ENCODE data around the gene DGKA. TPM values are rescaled to one million over a fixed set of nuclear protein-coding genes. Genes with fewer than 3 reads are reported as not detected.
A peak's percentile ranks its signal among the peaks of the same experiment; 100 is the strongest.

Gene DGKA
- total RNA-seq, 4 donors from 2014 or later, result 1.9 to 5.0 (median 2.6) TPM

DNA sequence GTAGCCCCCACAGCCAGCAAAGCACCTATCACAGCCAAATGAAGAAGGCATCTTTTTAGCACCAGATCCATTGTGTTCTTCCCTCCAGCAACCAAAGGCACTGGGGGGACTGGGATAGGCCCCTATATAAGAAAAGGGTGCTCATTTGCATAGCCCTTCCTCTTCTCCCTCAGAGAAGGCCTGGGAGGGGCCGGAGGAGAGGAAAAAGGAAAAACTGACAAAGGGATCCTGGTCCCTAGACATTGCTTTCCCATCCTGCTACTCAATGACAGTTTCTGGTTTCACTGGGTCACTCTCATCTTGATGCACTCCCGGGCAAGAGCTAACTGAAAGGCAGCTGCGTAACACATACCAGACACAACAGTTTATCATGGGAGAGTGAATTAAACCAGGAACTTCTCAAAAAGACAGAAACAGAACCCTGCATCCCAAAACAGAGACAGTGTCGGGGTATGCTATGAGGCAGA, 35.0 kb downstream of the DGKA start, which contains the start of gene PMEL:
PMEL (minus strand) TSS at position 102 of the 467 bp plus-strand sequence; CDS start at position 71, 31 bp downstream.
- no peak for DNase-seq
- TF ChIP-seq, protein P1, sequence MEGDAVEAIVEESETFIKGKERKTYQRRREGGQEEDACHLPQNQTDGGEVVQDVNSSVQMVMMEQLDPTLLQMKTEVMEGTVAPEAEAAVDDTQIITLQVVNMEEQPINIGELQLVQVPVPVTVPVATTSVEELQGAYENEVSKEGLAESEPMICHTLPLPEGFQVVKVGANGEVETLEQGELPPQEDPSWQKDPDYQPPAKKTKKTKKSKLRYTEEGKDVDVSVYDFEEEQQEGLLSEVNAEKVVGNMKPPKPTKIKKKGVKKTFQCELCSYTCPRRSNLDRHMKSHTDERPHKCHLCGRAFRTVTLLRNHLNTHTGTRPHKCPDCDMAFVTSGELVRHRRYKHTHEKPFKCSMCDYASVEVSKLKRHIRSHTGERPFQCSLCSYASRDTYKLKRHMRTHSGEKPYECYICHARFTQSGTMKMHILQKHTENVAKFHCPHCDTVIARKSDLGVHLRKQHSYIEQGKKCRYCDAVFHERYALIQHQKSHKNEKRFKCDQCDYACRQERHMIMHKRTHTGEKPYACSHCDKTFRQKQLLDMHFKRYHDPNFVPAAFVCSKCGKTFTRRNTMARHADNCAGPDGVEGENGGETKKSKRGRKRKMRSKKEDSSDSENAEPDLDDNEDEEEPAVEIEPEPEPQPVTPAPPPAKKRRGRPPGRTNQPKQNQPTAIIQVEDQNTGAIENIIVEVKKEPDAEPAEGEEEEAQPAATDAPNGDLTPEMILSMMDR (IDR thresholded peaks at IDR 0.05 in 4 of 5, conservative IDR thresholded peaks at IDR 0.05 in 1 of 5), result no peak
- TF ChIP-seq POLR2A (IDR thresholded peaks at IDR 0.05), result no peak
- H3K27me3 ChIP-seq, result peaks cover 0 to 3% (median 0%) of the 10 kb centered on the region in 3 donors
- H3K27ac ChIP-seq, result peak within 1 kb of the TSS; percentile 78 to 85 (median 80)
- H3K4me3 ChIP-seq, result peak within 1 kb of the TSS; percentile 73 to 90 (median 81)
- intact Hi-C loops (cut with DNase I; ENCODE audit: low total_unique reads) (loop anchor here (1.0 kb wide), 1 partner anchor 40 kb away; no protein-coding TSS in a partner anchor), in situ Hi-C loops (cut with MboI; ENCODE audit: low sequenced_read_pairs in 4 of 4) (no loop called here)
- peaks cover 14 to 15% of the 10 kb centered on the region in 2 donors for H3K4me1 ChIP-seq
- peaks cover 0 to 6% of the 10 kb centered on the region in 2 donors for H3K36me3 ChIP-seq
- ATAC-seq, result peak; percentile 12 to 28
- no peaks in the 10 kb centered on the region for H3K9me3 ChIP-seq

DNA sequence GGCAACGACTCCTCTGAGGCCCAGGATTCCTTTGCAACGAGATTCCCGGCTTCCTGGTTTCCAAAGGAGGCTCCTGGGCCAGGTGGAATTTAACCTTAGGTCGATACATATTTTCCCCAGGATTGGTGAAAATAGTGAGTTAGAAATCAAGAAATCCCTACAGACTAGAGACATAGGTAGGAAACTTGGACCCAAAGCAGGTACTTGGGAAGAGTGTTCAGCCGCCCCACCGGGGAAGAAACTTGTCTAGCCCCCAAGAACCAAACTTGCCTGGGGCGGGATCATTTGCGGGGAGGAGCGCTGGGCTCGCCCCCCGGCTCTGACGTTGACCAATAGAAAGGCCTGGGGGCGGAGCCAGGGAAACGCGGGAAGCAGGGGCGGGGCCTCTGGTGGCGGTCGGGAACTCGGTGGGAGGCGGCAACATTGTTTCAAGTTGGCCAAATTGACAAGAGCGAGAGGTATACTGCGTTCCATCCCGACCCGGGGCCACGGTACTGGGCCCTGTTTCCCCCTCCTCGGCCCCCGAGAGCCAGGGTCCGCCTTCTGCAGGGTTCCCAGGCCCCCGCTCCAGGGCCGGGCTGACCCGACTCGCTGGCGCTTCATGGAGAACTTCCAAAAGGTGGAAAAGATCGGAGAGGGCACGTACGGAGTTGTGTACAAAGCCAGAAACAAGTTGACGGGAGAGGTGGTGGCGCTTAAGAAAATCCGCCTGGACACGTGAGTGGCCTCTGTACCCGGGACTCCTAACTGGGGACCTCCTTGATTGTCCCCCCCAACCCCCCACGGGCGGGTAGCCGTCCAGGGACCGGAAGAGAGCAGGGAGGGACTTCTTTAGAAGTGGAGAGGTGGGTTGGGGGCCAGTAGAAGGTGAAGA, 35.7 kb downstream of the DGKA start, which contains the start of gene CDK2:
CDK2 (plus strand) TSS at position 423 of the 874 bp plus-strand sequence; CDS start at position 602, 179 bp downstream.
- intact Hi-C loops (cut with DNase I; ENCODE audit: low total_unique reads) (loop anchor here (1.0 kb wide), 1 partner anchor 40 kb away; no protein-coding TSS in a partner anchor), in situ Hi-C loops (cut with MboI; ENCODE audit: low sequenced_read_pairs in 4 of 4) (no loop called here)
- H3K27me3 ChIP-seq, result peaks cover 0 to 3% (median 0%) of the 10 kb centered on the region in 3 donors
- peak within 1 kb of the TSS; percentile 78 to 85 (median 80) for H3K27ac ChIP-seq
- TF ChIP-seq, protein P1 (IDR thresholded peaks at IDR 0.05 in 4 of 5, conservative IDR thresholded peaks at IDR 0.05 in 1 of 5), result no peak
- peak; percentile 69 to 80 for TF ChIP-seq POLR2A (IDR thresholded peaks at IDR 0.05)
- DNase-seq (peak; percentile 81 to 88), ATAC-seq (peak; percentile 94 to 95)
- no peaks in the 10 kb centered on the region for H3K9me3 ChIP-seq
- H3K36me3 ChIP-seq, result peaks cover 0 to 7% of the 10 kb centered on the region in 2 donors
- H3K4me3 ChIP-seq, result peak within 1 kb of the TSS; percentile 73 to 90 (median 81)
- peaks cover 14 to 15% of the 10 kb centered on the region in 2 donors for H3K4me1 ChIP-seq

DNA sequence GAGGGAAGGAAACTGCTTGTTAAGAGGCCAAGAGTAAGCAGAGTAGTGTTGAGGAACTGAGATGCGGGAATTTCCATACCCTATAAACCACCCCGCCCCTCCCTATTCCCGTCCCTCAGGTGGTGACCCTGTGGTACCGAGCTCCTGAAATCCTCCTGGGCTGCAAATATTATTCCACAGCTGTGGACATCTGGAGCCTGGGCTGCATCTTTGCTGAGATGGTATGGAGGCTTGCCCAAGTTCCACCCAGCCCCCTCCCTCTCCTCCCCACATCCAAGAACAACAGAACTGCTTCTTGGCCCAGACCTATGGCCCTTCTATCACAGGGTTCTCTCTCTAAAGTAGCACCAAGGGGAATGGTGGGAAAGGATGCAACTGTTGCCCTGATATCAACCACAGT, 38.4 kb downstream of the DGKA start:
- Histone ChIP-seq H3K9me3 (no peaks in the 10 kb centered on the region), H3K27ac (no peak overlapping the region), H3K4me3 (no peak overlapping the region), H3K27me3 (no peaks in the 10 kb centered on the region), H3K4me1 (peaks cover 24 to 27% of the 10 kb centered on the region in 2 donors), H3K36me3 (peaks cover 0 to 7% of the 10 kb centered on the region in 2 donors)
- intact Hi-C loops (cut with DNase I; ENCODE audit: low total_unique reads) (no loop called here), in situ Hi-C loops (cut with MboI; ENCODE audit: low sequenced_read_pairs in 4 of 4) (no loop called here)
- TF ChIP-seq, protein P1 (IDR thresholded peaks at IDR 0.05 in 4 of 5, conservative IDR thresholded peaks at IDR 0.05 in 1 of 5), result no peak
- TF ChIP-seq POLR2A (IDR thresholded peaks at IDR 0.05), result no peak
- ATAC-seq (no peak), DNase-seq (no peak)

DNA sequence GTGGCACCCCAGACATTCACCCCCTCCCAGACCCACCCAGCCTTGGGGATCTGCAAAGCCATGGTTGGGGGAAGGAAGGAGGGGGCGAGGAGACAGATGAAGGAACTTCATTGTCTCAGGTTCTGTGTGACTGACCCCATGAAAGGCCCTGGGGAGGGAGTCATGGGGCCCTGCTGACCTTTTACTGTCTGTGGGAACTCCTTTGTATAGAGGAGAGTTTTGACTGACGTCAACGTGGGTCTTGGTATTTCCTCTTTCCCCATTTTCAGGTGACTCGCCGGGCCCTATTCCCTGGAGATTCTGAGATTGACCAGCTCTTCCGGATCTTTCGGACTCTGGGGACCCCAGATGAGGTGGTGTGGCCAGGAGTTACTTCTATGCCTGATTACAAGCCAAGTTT, 39.8 kb downstream of the DGKA start:
- DNase-seq (no peak), ATAC-seq (no peak)
- Histone ChIP-seq H3K9me3 (no peaks in the 10 kb centered on the region), H3K27ac (no peak overlapping the region), H3K4me3 (no peak overlapping the region), H3K36me3 (peaks cover 0 to 7% of the 10 kb centered on the region in 2 donors), H3K4me1 (peaks cover 32 to 39% of the 10 kb centered on the region in 2 donors), H3K27me3 (no peaks in the 10 kb centered on the region)
- in situ Hi-C loops (cut with MboI; ENCODE audit: low sequenced_read_pairs in 4 of 4) (no loop called here), intact Hi-C loops (cut with DNase I; ENCODE audit: low total_unique reads) (loop anchor here (5.0 kb wide), 1 partner anchor 153 kb away; the partner anchor contains the start of genes ORMDL2 and SARNP)
- no peak for TF ChIP-seq POLR2A (IDR thresholded peaks at IDR 0.05)
- TF ChIP-seq, protein P1 (IDR thresholded peaks at IDR 0.05 in 4 of 5, conservative IDR thresholded peaks at IDR 0.05 in 1 of 5), result no peak
